ENCODE data around the gene CMTM4.
"Not testable (repeated sequence)": the region's sequence is repeated elsewhere in the genome, so short reads cannot be mapped to it uniquely, and the experiment has no call there.

CMTM4 gene

DNA sequence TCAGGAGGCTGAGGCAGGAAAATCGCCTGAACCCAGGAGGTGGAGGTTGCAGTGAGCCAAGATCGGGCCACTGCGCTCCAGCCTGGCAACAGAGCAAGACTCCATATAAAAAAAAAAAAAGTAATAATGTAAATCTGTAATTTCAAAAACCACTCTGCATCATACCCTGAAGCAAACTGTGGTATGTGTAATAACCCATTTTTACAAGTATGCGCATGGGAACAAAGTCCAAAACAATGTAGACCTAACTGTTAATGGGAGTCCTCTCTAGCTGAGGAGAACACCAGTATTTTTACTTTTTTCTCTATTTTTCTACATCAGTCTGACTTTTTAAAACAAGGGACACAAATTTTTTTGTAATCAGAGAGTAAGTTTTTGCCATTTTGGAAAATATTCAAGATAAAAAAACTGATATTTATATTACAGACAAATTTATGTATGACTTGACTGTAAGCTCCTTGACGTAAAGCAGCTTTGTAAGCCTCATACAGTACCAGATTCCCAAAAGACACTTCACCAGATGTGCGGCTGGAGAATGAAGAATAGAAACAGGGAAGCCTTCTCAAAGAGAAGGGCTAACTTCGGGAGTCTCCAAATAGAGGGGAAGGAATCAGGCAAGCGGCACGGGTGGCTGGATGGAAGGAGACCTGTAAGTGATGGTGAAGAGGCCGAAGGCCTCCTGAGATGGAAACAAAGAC lies 25.7 kb downstream of the CMTM4 start:
- TF ChIP-seq, protein P1, sequence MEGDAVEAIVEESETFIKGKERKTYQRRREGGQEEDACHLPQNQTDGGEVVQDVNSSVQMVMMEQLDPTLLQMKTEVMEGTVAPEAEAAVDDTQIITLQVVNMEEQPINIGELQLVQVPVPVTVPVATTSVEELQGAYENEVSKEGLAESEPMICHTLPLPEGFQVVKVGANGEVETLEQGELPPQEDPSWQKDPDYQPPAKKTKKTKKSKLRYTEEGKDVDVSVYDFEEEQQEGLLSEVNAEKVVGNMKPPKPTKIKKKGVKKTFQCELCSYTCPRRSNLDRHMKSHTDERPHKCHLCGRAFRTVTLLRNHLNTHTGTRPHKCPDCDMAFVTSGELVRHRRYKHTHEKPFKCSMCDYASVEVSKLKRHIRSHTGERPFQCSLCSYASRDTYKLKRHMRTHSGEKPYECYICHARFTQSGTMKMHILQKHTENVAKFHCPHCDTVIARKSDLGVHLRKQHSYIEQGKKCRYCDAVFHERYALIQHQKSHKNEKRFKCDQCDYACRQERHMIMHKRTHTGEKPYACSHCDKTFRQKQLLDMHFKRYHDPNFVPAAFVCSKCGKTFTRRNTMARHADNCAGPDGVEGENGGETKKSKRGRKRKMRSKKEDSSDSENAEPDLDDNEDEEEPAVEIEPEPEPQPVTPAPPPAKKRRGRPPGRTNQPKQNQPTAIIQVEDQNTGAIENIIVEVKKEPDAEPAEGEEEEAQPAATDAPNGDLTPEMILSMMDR (IDR thresholded peaks at IDR 0.05; ENCODE audit: low read depth, low read length, missing control alignments), result no peak
- in situ Hi-C loops (cut with HindIII; ENCODE audit: low sequenced_read_pairs), result no loop called here
- no peak for DNase-seq (ENCODE audit: low read depth)
- no peak overlapping the region for H3K4me3 ChIP-seq (ENCODE audit: low read depth, low read length)

- no peak overlapping the region for H3K4me3 ChIP-seq (ENCODE audit: low read depth, low read length)
- in situ Hi-C loops (cut with HindIII; ENCODE audit: low sequenced_read_pairs), result no loop called here
- DNase-seq (ENCODE audit: low read depth), result no peak
- TF ChIP-seq, protein P1 (IDR thresholded peaks at IDR 0.05; ENCODE audit: low read depth, low read length, missing control alignments), result no peak
Measured at GRCh38 chr16:66668777-66669444, 27.6 kb downstream of the CMTM4 start.

DNA sequence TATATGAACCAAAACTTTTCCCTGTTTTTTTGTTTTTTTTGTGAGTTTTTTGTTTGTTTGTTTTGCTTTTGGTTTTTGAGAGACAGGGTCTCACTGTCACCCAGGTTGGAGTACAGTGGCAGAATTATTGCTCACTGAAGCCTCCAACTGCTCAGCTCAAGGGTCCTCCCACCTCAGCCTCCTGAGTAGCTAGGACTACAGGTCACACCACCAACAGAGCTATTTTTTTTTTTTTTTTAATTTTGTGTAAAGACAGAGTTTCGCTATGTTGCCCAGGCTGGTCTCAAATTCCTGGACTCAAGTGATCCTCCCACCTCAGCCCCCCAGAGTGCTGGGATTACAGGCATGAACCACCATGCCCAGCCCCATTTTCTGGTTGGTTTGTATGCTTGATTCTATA lies 28.6 kb downstream of the CMTM4 start:
- DNase-seq (ENCODE audit: low read depth), result no peak
- H3K4me3 ChIP-seq (ENCODE audit: low read depth, low read length), result no peak overlapping the region
- TF ChIP-seq, protein P1 (IDR thresholded peaks at IDR 0.05; ENCODE audit: low read depth, low read length, missing control alignments), result no peak
- in situ Hi-C loops (cut with HindIII; ENCODE audit: low sequenced_read_pairs), result no loop called here

DNA sequence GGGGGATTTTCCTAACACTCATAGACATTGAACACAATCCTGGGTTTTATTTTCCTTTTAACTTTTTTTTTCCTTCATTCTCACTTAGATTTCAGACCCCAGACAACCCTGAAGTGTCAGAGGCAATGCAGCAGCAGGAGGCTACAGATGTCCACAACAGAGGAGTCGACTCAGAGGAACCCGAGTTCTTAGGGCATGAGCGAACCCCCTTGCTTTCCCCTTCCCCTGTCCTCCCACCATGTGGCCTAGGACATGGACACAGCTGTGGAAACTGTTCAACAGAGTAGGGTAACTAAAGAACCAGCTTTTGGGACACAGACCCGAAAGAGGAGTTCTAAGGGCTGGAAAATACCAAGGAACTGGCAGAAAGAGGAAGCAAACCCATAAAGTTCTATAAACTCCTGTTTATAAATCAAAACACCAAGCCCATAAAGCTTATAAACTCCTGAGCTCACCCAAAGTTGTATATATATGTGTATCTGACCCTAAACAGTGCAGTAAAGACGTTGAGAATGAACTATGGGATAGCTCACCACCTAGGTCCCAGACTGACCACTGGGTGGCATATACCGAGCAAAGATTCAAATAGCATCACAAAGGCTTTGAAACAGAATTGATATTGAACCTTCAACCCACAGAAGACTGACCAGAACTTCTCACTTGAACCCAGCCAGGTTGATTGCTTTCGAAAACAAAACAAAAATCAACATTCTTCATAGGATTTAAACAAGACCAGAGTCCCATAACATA lies 33.9 kb downstream of the CMTM4 start:
- DNase-seq (ENCODE audit: low read depth), result no peak
- in situ Hi-C loops (cut with HindIII; ENCODE audit: low sequenced_read_pairs), result loop anchor here (5.0 kb wide), 2 partner anchors 40 to 80 kb away; no protein-coding TSS in a partner anchor
- H3K4me3 ChIP-seq (ENCODE audit: low read depth, low read length), result no peak overlapping the region
- TF ChIP-seq, protein P1 (IDR thresholded peaks at IDR 0.05; ENCODE audit: low read depth, low read length, missing control alignments), result peak; percentile 69

- in situ Hi-C loops (cut with HindIII; ENCODE audit: low sequenced_read_pairs), result loop anchor here (5.0 kb wide), 2 partner anchors 40 to 80 kb away; no protein-coding TSS in a partner anchor
- DNase-seq (ENCODE audit: low read depth); H3K4me3 ChIP-seq (ENCODE audit: low read depth, low read length): not testable (repeated sequence)
Measured at GRCh38 chr16:66661671-66662346, 34.7 kb downstream of the CMTM4 start.

- DNase-seq (ENCODE audit: low read depth), result no peak
- H3K4me3 ChIP-seq (ENCODE audit: low read depth, low read length), result no peak overlapping the region
- in situ Hi-C loops (cut with HindIII; ENCODE audit: low sequenced_read_pairs), result loop anchor here (5.0 kb wide), 2 partner anchors 39 to 81 kb away; no protein-coding TSS in a partner anchor
- TF ChIP-seq, protein P1 (IDR thresholded peaks at IDR 0.05; ENCODE audit: low read depth, low read length, missing control alignments), result no peak
Measured at GRCh38 chr16:66661210-66661560, 35.4 kb downstream of the CMTM4 start.

All from astrocyte of the cerebellum (primary cell).